ENCODE data around the gene GSX2. TPM values are rescaled to one million over a fixed set of nuclear protein-coding genes. Genes with fewer than 3 reads are reported as not detected.

The GSX2 gene
- total and polyA plus RNA-seq, 2 donors (not counting 1 experiment from before 2014, with no cell fraction given), result 0.05 to 0.33 TPM

DNA sequence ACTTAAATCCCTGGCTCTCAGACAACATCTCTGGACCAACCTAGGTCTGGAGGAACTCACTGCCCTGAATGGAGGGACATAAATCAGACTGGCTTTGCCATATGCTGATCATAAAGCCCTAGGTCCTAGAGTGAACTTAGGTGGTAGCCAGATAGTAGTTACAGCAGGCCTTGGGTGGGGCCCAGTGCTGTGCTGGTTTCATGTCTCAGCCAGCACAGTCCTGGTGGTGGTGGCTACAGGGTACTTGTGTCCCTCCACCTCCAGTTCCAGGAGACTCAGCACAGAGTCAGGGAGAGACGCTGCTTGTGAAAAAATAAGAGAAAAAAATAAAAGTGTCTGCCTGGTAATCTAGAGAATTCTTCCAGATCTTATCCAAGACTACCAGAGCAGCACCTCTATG, 40.3 kb downstream of the GSX2 start:
- no peak overlapping the region for H3K4me2 ChIP-seq (ENCODE audit: extremely low read depth, insufficient read depth, low read length)
- H3K9ac ChIP-seq (ENCODE audit: insufficient read depth, low read length), result no peak overlapping the region
- H3K79me2 ChIP-seq (ENCODE audit: control insufficient read depth, insufficient read depth, low read length), result no peaks in the 10 kb centered on the region
- H3K4me1 ChIP-seq (ENCODE audit: control insufficient read depth, extremely low read depth, insufficient read depth, low read length), result no peaks in the 10 kb centered on the region
- no peaks in the 10 kb centered on the region for H3K9me3 ChIP-seq (ENCODE audit: control insufficient read depth, insufficient read depth, low read depth, low read length)
- no peak for TF ChIP-seq EZH2 (IDR thresholded peaks at IDR 0.05; ENCODE audit: low read length, missing control alignments)
- TF ChIP-seq, protein P1, sequence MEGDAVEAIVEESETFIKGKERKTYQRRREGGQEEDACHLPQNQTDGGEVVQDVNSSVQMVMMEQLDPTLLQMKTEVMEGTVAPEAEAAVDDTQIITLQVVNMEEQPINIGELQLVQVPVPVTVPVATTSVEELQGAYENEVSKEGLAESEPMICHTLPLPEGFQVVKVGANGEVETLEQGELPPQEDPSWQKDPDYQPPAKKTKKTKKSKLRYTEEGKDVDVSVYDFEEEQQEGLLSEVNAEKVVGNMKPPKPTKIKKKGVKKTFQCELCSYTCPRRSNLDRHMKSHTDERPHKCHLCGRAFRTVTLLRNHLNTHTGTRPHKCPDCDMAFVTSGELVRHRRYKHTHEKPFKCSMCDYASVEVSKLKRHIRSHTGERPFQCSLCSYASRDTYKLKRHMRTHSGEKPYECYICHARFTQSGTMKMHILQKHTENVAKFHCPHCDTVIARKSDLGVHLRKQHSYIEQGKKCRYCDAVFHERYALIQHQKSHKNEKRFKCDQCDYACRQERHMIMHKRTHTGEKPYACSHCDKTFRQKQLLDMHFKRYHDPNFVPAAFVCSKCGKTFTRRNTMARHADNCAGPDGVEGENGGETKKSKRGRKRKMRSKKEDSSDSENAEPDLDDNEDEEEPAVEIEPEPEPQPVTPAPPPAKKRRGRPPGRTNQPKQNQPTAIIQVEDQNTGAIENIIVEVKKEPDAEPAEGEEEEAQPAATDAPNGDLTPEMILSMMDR (conservative IDR thresholded peaks at IDR 0.05 in 1 of 2, IDR thresholded peaks at IDR 0.05 in 1 of 2; ENCODE audit: low read depth in 1 of 2, low read length in 2 of 2), result no peak
- no peaks in the 10 kb centered on the region for H3K27me3 ChIP-seq (ENCODE audit: control insufficient read depth, insufficient read depth, low read length)
- no peak overlapping the region for H3K27ac ChIP-seq (ENCODE audit: insufficient read depth, low read length)
- H4K20me1 ChIP-seq (ENCODE audit: control insufficient read depth, extremely low read depth, insufficient read depth, low read length), result no peaks in the 10 kb centered on the region
- no peak for DNase-seq (ENCODE audit: low read depth in 2 of 2)
- H2AFZ ChIP-seq (ENCODE audit: low read length), result no peak overlapping the region
- H3K36me3 ChIP-seq (ENCODE audit: control insufficient read depth, insufficient read depth, low read length), result no peaks in the 10 kb centered on the region
- no peak overlapping the region for H3K4me3 ChIP-seq (replicated peaks in 1 of 4; ENCODE audit: control extremely low read depth in 1 of 4, insufficient read depth in 1 of 4, low read depth in 3 of 4, low read length in 4 of 4)

DNA sequence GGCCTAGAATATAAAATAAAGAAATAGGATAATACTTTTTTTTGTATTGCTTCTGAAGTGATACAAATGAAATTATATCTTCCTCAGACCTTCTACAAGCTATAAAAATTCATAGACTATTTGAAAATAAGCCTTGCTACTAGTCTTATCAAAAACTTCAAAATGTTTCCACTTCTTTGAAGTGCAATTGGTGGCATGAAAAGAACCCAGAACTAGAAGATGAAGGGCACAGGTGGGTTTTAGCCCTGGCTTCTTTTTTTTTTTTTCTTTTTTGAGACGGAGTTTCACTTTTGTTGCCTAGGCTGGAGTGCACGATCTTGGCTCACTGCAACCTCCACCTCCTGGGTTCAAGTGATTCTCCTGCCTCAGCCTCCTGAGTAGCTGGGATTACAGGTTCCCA, 44.2 kb downstream of the GSX2 start:
- no peaks in the 10 kb centered on the region for H3K79me2 ChIP-seq (ENCODE audit: control insufficient read depth, insufficient read depth, low read length)
- no peaks in the 10 kb centered on the region for H3K9me3 ChIP-seq (ENCODE audit: control insufficient read depth, insufficient read depth, low read depth, low read length)
- DNase-seq (ENCODE audit: low read depth in 2 of 2), result no peak
- no peaks in the 10 kb centered on the region for H3K27me3 ChIP-seq (ENCODE audit: control insufficient read depth, insufficient read depth, low read length)
- H3K4me3 ChIP-seq (replicated peaks in 1 of 4; ENCODE audit: control extremely low read depth in 1 of 4, insufficient read depth in 1 of 4, low read depth in 3 of 4, low read length in 4 of 4), result no peak overlapping the region
- no peaks in the 10 kb centered on the region for H3K4me1 ChIP-seq (ENCODE audit: control insufficient read depth, extremely low read depth, insufficient read depth, low read length)
- H3K4me2 ChIP-seq (ENCODE audit: extremely low read depth, insufficient read depth, low read length), result no peak overlapping the region
- H4K20me1 ChIP-seq (ENCODE audit: control insufficient read depth, extremely low read depth, insufficient read depth, low read length), result no peaks in the 10 kb centered on the region
- TF ChIP-seq, protein P1 (conservative IDR thresholded peaks at IDR 0.05 in 1 of 2, IDR thresholded peaks at IDR 0.05 in 1 of 2; ENCODE audit: low read depth in 1 of 2, low read length in 2 of 2), result no peak
- TF ChIP-seq EZH2 (IDR thresholded peaks at IDR 0.05; ENCODE audit: low read length, missing control alignments), result no peak
- H3K9ac ChIP-seq (ENCODE audit: insufficient read depth, low read length), result no peak overlapping the region
- no peak overlapping the region for H2AFZ ChIP-seq (ENCODE audit: low read length)
- no peak overlapping the region for H3K27ac ChIP-seq (ENCODE audit: insufficient read depth, low read length)
- no peaks in the 10 kb centered on the region for H3K36me3 ChIP-seq (ENCODE audit: control insufficient read depth, insufficient read depth, low read length)

DNA sequence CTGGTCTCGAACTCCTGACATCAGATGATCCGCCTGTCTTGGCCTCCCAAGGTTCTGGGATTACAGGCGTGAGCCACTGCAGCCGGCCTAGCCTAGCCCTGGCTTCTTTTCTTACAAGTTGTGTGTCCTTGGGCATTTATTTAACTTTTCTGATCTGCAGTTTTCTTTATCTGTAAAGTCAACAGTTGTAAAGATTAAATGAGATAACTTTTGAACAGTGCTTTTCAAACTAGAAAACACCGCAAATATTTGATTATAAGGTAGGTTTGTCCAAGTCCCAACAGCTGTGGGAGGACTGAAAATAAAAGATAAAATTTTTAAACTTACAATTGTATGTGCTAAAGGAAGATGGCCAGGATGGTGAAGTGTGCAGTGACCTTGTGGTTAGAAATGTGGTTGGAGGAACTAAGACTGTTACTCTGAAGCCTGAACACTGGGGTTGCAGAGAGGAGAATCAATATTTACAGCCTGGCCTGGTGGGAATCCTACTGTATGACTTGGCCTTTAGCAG, 44.8 kb downstream of the GSX2 start:
- Histone ChIP-seq H3K4me2 (ENCODE audit: extremely low read depth, insufficient read depth, low read length) (no peak overlapping the region), H3K9me3 (ENCODE audit: control insufficient read depth, insufficient read depth, low read depth, low read length) (no peaks in the 10 kb centered on the region), H3K4me3 (replicated peaks in 1 of 4; ENCODE audit: control extremely low read depth in 1 of 4, insufficient read depth in 1 of 4, low read depth in 3 of 4, low read length in 4 of 4) (no peak overlapping the region), H3K9ac (ENCODE audit: insufficient read depth, low read length) (no peak overlapping the region), H4K20me1 (ENCODE audit: control insufficient read depth, extremely low read depth, insufficient read depth, low read length) (no peaks in the 10 kb centered on the region), H3K36me3 (ENCODE audit: control insufficient read depth, insufficient read depth, low read length) (no peaks in the 10 kb centered on the region), H3K27me3 (ENCODE audit: control insufficient read depth, insufficient read depth, low read length) (no peaks in the 10 kb centered on the region), H3K4me1 (ENCODE audit: control insufficient read depth, extremely low read depth, insufficient read depth, low read length) (no peaks in the 10 kb centered on the region), H3K27ac (ENCODE audit: insufficient read depth, low read length) (no peak overlapping the region), H2AFZ (ENCODE audit: low read length) (no peak overlapping the region), H3K79me2 (ENCODE audit: control insufficient read depth, insufficient read depth, low read length) (no peaks in the 10 kb centered on the region)
- DNase-seq (ENCODE audit: low read depth in 2 of 2), result peak in 1 of 2 donors; percentile 71
- no peak for TF ChIP-seq EZH2 (IDR thresholded peaks at IDR 0.05; ENCODE audit: low read length, missing control alignments)
- TF ChIP-seq, protein P1 (conservative IDR thresholded peaks at IDR 0.05 in 1 of 2, IDR thresholded peaks at IDR 0.05 in 1 of 2; ENCODE audit: low read depth in 1 of 2, low read length in 2 of 2), result no peak

Measured in fibroblast of lung (primary cell).